Uterus (tissue), 2 donors: ENCODE data around the gene MBTPS1.

Experiments
- POLR2A ChIP-seq, 2 donors: fragments of 450-650 bp; IDR thresholded peaks; one replicate each; pipeline ENCODE4 v1.6.1; 2016; ENCODE audit warnings: antibody characterized with exemption in 2 of 2, mild to moderate bottlenecking in 1 of 2, moderate library complexity in 1 of 2
- TF ChIP-seq, protein P1 (sequence below), 4 experiments: fragments of 200-600 bp in 2 of 4; fragments of 450-650 bp in 2 of 4; sonication (generic) in 2 of 4; IDR thresholded peaks; one replicate each; pipeline ENCODE4 v1.5.1; 2016 to 2019; ENCODE audit warnings: antibody characterized with exemption in 4 of 4, mild to moderate bottlenecking in 2 of 4, moderate library complexity in 1 of 4

GRCh38 chr16:84021488-84021887 is 95.3 kb downstream of the MBTPS1 start:
- TF ChIP-seq, protein P1, sequence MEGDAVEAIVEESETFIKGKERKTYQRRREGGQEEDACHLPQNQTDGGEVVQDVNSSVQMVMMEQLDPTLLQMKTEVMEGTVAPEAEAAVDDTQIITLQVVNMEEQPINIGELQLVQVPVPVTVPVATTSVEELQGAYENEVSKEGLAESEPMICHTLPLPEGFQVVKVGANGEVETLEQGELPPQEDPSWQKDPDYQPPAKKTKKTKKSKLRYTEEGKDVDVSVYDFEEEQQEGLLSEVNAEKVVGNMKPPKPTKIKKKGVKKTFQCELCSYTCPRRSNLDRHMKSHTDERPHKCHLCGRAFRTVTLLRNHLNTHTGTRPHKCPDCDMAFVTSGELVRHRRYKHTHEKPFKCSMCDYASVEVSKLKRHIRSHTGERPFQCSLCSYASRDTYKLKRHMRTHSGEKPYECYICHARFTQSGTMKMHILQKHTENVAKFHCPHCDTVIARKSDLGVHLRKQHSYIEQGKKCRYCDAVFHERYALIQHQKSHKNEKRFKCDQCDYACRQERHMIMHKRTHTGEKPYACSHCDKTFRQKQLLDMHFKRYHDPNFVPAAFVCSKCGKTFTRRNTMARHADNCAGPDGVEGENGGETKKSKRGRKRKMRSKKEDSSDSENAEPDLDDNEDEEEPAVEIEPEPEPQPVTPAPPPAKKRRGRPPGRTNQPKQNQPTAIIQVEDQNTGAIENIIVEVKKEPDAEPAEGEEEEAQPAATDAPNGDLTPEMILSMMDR (IDR thresholded peaks at IDR 0.05), result no peak
- TF ChIP-seq POLR2A (IDR thresholded peaks at IDR 0.05), result no peak
